Measurements from ENCODE around the gene FOXO3B. TPM values are rescaled to one million over a fixed set of nuclear protein-coding genes. Genes with fewer than 3 reads are reported as not detected.
"Not testable (repeated sequence)": the region's sequence is repeated elsewhere in the genome, so short reads cannot be mapped to it uniquely, and the experiment has no call there.

The FOXO3B gene
- total RNA-seq = 1 to 10 TPM; 6.0 to 6.2 TPM

GRCh38 chr17:18681767-18682571 is at the start of gene FOXO3B:
Gene FOXO3B (minus strand): TSS chr17:18682314. CDS start chr17:18681651, 663 bp downstream.
- POLR2A ChIA-PET, CTCF ChIA-PET: not testable (repeated sequence)

GRCh38 chr17:18723509-18723908 is 41.4 kb upstream of the FOXO3B start:
- CTCF ChIA-PET, POLR2A ChIA-PET: not testable (repeated sequence)

GRCh38 chr17:18722612-18723011 is 40.5 kb upstream of the FOXO3B start:
- CTCF ChIA-PET, POLR2A ChIA-PET: not testable (repeated sequence)

- POLR2A ChIA-PET, CTCF ChIA-PET: not testable (repeated sequence)
Measured at GRCh38 chr17:18721775-18722547, 39.8 kb upstream of the FOXO3B start.

- POLR2A ChIA-PET = not testable (repeated sequence)
- CTCF ChIA-PET = interaction anchor here (0.6 kb wide), 1 partner anchor 22 kb away, joined by 3 read pairs; no protein-coding TSS in a partner anchor
Measured at GRCh38 chr17:18719428-18720110, 37.5 kb upstream of the FOXO3B start.

GRCh38 chr17:18718643-18719427 is 36.7 kb upstream of the FOXO3B start:
- POLR2A ChIA-PET = not testable (repeated sequence)
- CTCF ChIA-PET = interaction anchor here (0.6 kb wide), 1 partner anchor 23 kb away, joined by 3 read pairs; no protein-coding TSS in a partner anchor

- POLR2A ChIA-PET, CTCF ChIA-PET: not testable (repeated sequence)
Measured at GRCh38 chr17:18712354-18712999, 30.4 kb upstream of the FOXO3B start.

GRCh38 chr17:18708215-18708614 is 26.1 kb upstream of the FOXO3B start:
- CTCF ChIA-PET, POLR2A ChIA-PET: not testable (repeated sequence)

GRCh38 chr17:18705955-18706354 is 23.8 kb upstream of the FOXO3B start:
- POLR2A ChIA-PET, CTCF ChIA-PET: not testable (repeated sequence)

GRCh38 chr17:18698473-18699103 is 16.5 kb upstream of the FOXO3B start:
- CTCF ChIA-PET, POLR2A ChIA-PET: not testable (repeated sequence)

GRCh38 chr17:18695143-18695542 is 13.0 kb upstream of the FOXO3B start:
- POLR2A ChIA-PET, CTCF ChIA-PET: not testable (repeated sequence)

- CTCF ChIA-PET, POLR2A ChIA-PET: not testable (repeated sequence)
Measured at GRCh38 chr17:18682668-18683067, 554 bp upstream of the FOXO3B start.

- CTCF ChIA-PET = not testable (repeated sequence)
Measured at GRCh38 chr17:18677381-18677780, 4.7 kb downstream of the FOXO3B start.

GRCh38 chr17:18676928-18677327 is 5.2 kb downstream of the FOXO3B start:
- CTCF ChIA-PET, POLR2A ChIA-PET: not testable (repeated sequence)

More at GRCh38 chr17:18677381-18677780, 4.7 kb downstream of the FOXO3B start:
- POLR2A ChIA-PET = not testable (repeated sequence)

GRCh38 chr17:18672395-18673227 is 9.5 kb downstream of the FOXO3B start:
- POLR2A ChIA-PET, CTCF ChIA-PET: not testable (repeated sequence)

- CTCF ChIA-PET, POLR2A ChIA-PET: not testable (repeated sequence)
Measured at GRCh38 chr17:18668625-18669024, 13.5 kb downstream of the FOXO3B start.

- CTCF ChIA-PET, POLR2A ChIA-PET: not testable (repeated sequence)
Measured at GRCh38 chr17:18667535-18667934, 14.6 kb downstream of the FOXO3B start.

GRCh38 chr17:18666326-18666725 is 15.8 kb downstream of the FOXO3B start:
- POLR2A ChIA-PET, CTCF ChIA-PET: not testable (repeated sequence)

All from activated CD8-positive, alpha-beta memory T cell treated with anti-CD3 and anti-CD28 coated beads for 36 hours (primary cell).